Keratinocyte (primary cell): ENCODE measurements around the gene ZNF362. TPM values are rescaled to one million over a fixed set of nuclear protein-coding genes. Genes with fewer than 3 reads are reported as not detected.

Experiments used
- DNase-seq: peaks from one replicate; pipeline ENCODE4 v3.0.0-alpha.2; 2011; ENCODE audit warnings: low read depth, missing footprints, low spot score
- FAIRE-seq: peaks from 2 replicates; lab custom pipeline; 2011; peaks lifted over from hg19 to GRCh38; lab: Jason Lieb, UNC
- H2AFZ ChIP-seq: 2 replicates; pipeline ENCODE4 v1.6.0; 2012; ENCODE audit warnings: low read length, control low read depth, inconsistent platforms; ENCODE audit not compliant: control insufficient read depth
- H3K27ac ChIP-seq: 2 replicates; pipeline ENCODE4 v1.5.1; 2011; ENCODE audit warnings: low read length; ENCODE audit not compliant: control insufficient read depth, insufficient read depth
- H3K27me3 ChIP-seq: 3 replicates; pipeline ENCODE4 v1.6.0; 2011; ENCODE audit warnings: low read length; ENCODE audit not compliant: control insufficient read depth, insufficient read depth; ENCODE audit errors: extremely low read depth
- H3K36me3 ChIP-seq, 2 experiments: 2 replicates in 1 of 2; 3 replicates in 1 of 2; pipeline ENCODE4 v1.5.1; 2011; ENCODE audit warnings: low read length in 2 of 2, mild to moderate bottlenecking in 1 of 2; ENCODE audit not compliant: control insufficient read depth in 2 of 2, insufficient read depth in 2 of 2; ENCODE audit errors: extremely low read depth in 1 of 2
- H3K4me1 ChIP-seq: 3 replicates; pipeline ENCODE4 v1.5.1; 2011; ENCODE audit warnings: low read length; ENCODE audit not compliant: control insufficient read depth, insufficient read depth; ENCODE audit errors: extremely low read depth
- H3K4me2 ChIP-seq: 3 replicates; pipeline ENCODE4 v1.6.0; 2011; ENCODE audit warnings: low read depth, low read length; ENCODE audit not compliant: control insufficient read depth, insufficient read depth; ENCODE audit errors: extremely low read depth
- H3K4me3 ChIP-seq, 3 experiments: fragments of 200-600 bp in 1 of 3; sonication (generic) in 1 of 3; 2 replicates in 2 of 3; 3 replicates in 1 of 3; pipeline ENCODE4 v1.5.1; 2011 to 2016; ENCODE audit warnings: low read length in 3 of 3, mild to moderate bottlenecking in 3 of 3, control low read depth in 2 of 3, inconsistent platforms in 1 of 3, low read depth in 1 of 3, mixed read lengths in 1 of 3, mixed run types in 1 of 3, moderate library complexity in 1 of 3; ENCODE audit not compliant: control insufficient read depth in 2 of 3, insufficient read depth in 2 of 3; ENCODE audit errors: extremely low read depth in 1 of 3
- H3K79me2 ChIP-seq: 2 replicates; pipeline ENCODE4 v1.6.0; 2012; ENCODE audit warnings: low read length; ENCODE audit not compliant: control insufficient read depth, insufficient read depth
- H3K9ac ChIP-seq: 3 replicates; pipeline ENCODE4 v1.6.0; 2011; ENCODE audit warnings: low read length; ENCODE audit not compliant: control insufficient read depth, insufficient read depth; ENCODE audit errors: extremely low read depth
- H3K9me1 ChIP-seq: 3 replicates; pipeline ENCODE4 v1.6.0; 2011; ENCODE audit warnings: low read length; ENCODE audit not compliant: control insufficient read depth, insufficient read depth; ENCODE audit errors: extremely low read depth
- H3K9me3 ChIP-seq: 2 replicates; pipeline ENCODE4 v1.5.1; 2012; ENCODE audit warnings: low read depth, low read length; ENCODE audit not compliant: control insufficient read depth
- H4K20me1 ChIP-seq: 3 replicates; pipeline ENCODE4 v1.6.0; 2011; ENCODE audit warnings: low read length; ENCODE audit not compliant: control insufficient read depth, insufficient read depth; ENCODE audit errors: extremely low read depth
- EZH2 ChIP-seq: IDR thresholded peaks from one replicate; pipeline ENCODE4 v1.6.1; 2012; ENCODE audit warnings: inconsistent platforms, mild to moderate bottlenecking, low read length, moderate library complexity
- dilution Hi-C: fragments of 300-500 bp; cut with MboI; formaldehyde crosslinking; loops from one replicate; pipeline ENCODE4 v1.7.0; 2020; ENCODE audit warnings: low sequenced_read_pairs; ENCODE audit not compliant: extremely low pct_ligation_motif_present
- polyA plus RNA-seq, 5 experiments: library from polyadenylated mRNA; depleted of rRNA in 3 of 5; stranded (reverse) in 3 of 5; stranded (forward) in 1 of 5; unstranded in 1 of 5; fragments of >200 nt; gene quantifications; 1 replicate in 1 of 5; 2 replicates in 3 of 5; 3 replicates in 1 of 5; pipeline versions ENCODE4 v1.2.1 to v1.2.3, GENCODE V29; 2011 to 2012; ENCODE audit warnings: missing spikeins in 2 of 5, low read depth in 1 of 5, low replicate concordance in 1 of 5
- TF ChIP-seq, protein P1 (sequence below), 3 experiments: IDR thresholded peaks in 1 of 3; conservative IDR thresholded peaks in 1 of 3; optimal IDR thresholded peaks in 1 of 3; 2 replicates in 2 of 3; 3 replicates in 1 of 3; pipeline versions ENCODE3 to v1.5.1; 2011; ENCODE audit warnings: low read length in 3 of 3, mild to moderate bottlenecking in 3 of 3, moderate library complexity in 2 of 3, control low read depth in 1 of 3, inconsistent platforms in 1 of 3; ENCODE audit not compliant: insufficient read depth in 2 of 3; ENCODE audit errors: extremely low read depth in 1 of 3

Gene ZNF362
- polyA plus RNA-seq, 1 donor (not counting 4 experiments of a cell fraction or from before 2014, with no cell fraction given), result 2.2 TPM

DNA sequence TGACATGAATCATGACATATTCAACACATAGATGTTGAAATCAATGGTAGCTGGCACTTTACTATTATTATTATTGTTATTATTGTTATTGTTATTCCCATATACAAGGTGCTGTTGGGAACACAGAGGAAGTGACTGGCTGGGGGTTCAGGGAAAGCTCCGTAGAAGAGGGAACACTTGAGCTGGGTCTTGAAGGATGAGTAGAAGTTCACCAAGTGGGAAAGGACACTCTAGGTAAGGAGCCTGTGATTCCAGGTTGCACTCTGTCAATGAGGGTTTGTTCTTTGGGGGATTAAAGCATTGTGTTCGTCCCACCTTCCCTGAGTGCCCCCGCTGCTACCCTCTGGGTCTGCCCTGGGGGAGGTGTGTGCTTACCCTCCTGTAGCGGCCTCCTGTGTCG lies 14.1 kb downstream of the ZNF362 start:
- no peaks in the 10 kb centered on the region for H3K79me2 ChIP-seq

GRCh38 chr1:33270808-33271465 lies 14.6 kb downstream of the ZNF362 start:
- dilution Hi-C loops, result no loop called here
- DNase-seq (no peak), FAIRE-seq (no peak)
- H3K79me2 ChIP-seq, result no peaks in the 10 kb centered on the region
- no peak overlapping the region for H3K27ac ChIP-seq
- H3K9me3 ChIP-seq, result no peaks in the 10 kb centered on the region
- no peak overlapping the region for H3K4me2 ChIP-seq
- H3K9ac ChIP-seq, result no peak overlapping the region
- no peaks in the 10 kb centered on the region for H3K27me3 ChIP-seq
- H3K4me1 ChIP-seq, result peaks cover 7% of the 10 kb centered on the region
- no peaks in the 10 kb centered on the region for H3K36me3 ChIP-seq
- no peak overlapping the region for H3K4me3 ChIP-seq
- no peak overlapping the region for H2AFZ ChIP-seq
- H4K20me1 ChIP-seq, result no peaks in the 10 kb centered on the region
- TF ChIP-seq, protein P1, sequence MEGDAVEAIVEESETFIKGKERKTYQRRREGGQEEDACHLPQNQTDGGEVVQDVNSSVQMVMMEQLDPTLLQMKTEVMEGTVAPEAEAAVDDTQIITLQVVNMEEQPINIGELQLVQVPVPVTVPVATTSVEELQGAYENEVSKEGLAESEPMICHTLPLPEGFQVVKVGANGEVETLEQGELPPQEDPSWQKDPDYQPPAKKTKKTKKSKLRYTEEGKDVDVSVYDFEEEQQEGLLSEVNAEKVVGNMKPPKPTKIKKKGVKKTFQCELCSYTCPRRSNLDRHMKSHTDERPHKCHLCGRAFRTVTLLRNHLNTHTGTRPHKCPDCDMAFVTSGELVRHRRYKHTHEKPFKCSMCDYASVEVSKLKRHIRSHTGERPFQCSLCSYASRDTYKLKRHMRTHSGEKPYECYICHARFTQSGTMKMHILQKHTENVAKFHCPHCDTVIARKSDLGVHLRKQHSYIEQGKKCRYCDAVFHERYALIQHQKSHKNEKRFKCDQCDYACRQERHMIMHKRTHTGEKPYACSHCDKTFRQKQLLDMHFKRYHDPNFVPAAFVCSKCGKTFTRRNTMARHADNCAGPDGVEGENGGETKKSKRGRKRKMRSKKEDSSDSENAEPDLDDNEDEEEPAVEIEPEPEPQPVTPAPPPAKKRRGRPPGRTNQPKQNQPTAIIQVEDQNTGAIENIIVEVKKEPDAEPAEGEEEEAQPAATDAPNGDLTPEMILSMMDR (optimal IDR thresholded peaks at IDR 0.05 in 1 of 3, IDR thresholded peaks at IDR 0.05 in 1 of 3, conservative IDR thresholded peaks at IDR 0.05 in 1 of 3; ENCODE audit: extremely low read depth in 1 of 3, insufficient read depth in 2 of 3, low read length in 3 of 3), result no peak
- no peak for TF ChIP-seq EZH2
- H3K9me1 ChIP-seq, result no peaks in the 10 kb centered on the region

More for the DNA sequence above, 14.1 kb downstream of the ZNF362 start:
- Histone ChIP-seq H3K9ac (no peak overlapping the region), H3K27me3 (no peaks in the 10 kb centered on the region), H3K9me1 (no peaks in the 10 kb centered on the region), H3K9me3 (no peaks in the 10 kb centered on the region), H2AFZ (no peak overlapping the region), H3K36me3 (no peaks in the 10 kb centered on the region), H3K27ac (no peak overlapping the region), H3K4me1 (peaks cover 7% of the 10 kb centered on the region), H4K20me1 (no peaks in the 10 kb centered on the region), H3K4me3 (no peak overlapping the region), H3K4me2 (no peak overlapping the region)
- no peak for TF ChIP-seq EZH2
- TF ChIP-seq, protein P1 (optimal IDR thresholded peaks at IDR 0.05 in 1 of 3, IDR thresholded peaks at IDR 0.05 in 1 of 3, conservative IDR thresholded peaks at IDR 0.05 in 1 of 3; ENCODE audit: extremely low read depth in 1 of 3, insufficient read depth in 2 of 3, low read length in 3 of 3), result no peak
- DNase-seq (no peak), FAIRE-seq (no peak)
- dilution Hi-C loops, result no loop called here
